CD4-positive, alpha-beta memory T cell (primary cell): ENCODE data around the gene HOXB3. TPM values are rescaled to one million over a fixed set of nuclear protein-coding genes. Genes with fewer than 3 reads are reported as not detected.

Experiments
- CTCF ChIA-PET: fragments of 350-600 bp; sonication (Branson Sonifier 250); formaldehyde crosslinking; loops from one replicate; lab custom pipeline; 2021; ENCODE audit warnings: inconsistent platforms; ENCODE audit not compliant: partially characterized antibody; lab: Charles Lee
- POLR2A ChIA-PET: fragments of 350-600 bp; sonication (Branson Sonifier 250); formaldehyde crosslinking; loops from one replicate; lab custom pipeline; 2021; ENCODE audit not compliant: partially characterized antibody; lab: Charles Lee
- DNase-seq, 5 donors: peaks; one replicate each; pipeline versions ENCODE4 v3.0.0 to v3.0.0-alpha.2; 2020 to 2022; ENCODE audit warnings: mixed read lengths in 1 of 5
- H3K27ac ChIP-seq: one replicate; pipeline ENCODE4 v1.7.0; 2013; ENCODE audit warnings: low read depth, low read length
- H3K27me3 ChIP-seq: 2 replicates; pipeline ENCODE4 v1.7.0; 2013; ENCODE audit warnings: mild to moderate bottlenecking, low read length, moderate library complexity; ENCODE audit not compliant: insufficient read depth
- H3K36me3 ChIP-seq: 2 replicates; pipeline ENCODE4 v1.7.0; 2013; ENCODE audit warnings: mild to moderate bottlenecking, low read length, moderate library complexity; ENCODE audit not compliant: insufficient read depth
- H3K4me1 ChIP-seq: 2 replicates; pipeline ENCODE4 v1.7.0; 2013; ENCODE audit warnings: mild to moderate bottlenecking, low read length, moderate library complexity; ENCODE audit not compliant: insufficient read depth
- H3K4me3 ChIP-seq, 2 donors: one replicate each; pipeline ENCODE4 v1.7.0; 2013; ENCODE audit warnings: low read length in 2 of 2, mild to moderate bottlenecking in 1 of 2
- H3K9me3 ChIP-seq, 2 donors: one replicate each; pipeline ENCODE4 v1.7.0; 2013; ENCODE audit warnings: low read length in 2 of 2, control low read depth in 1 of 2; ENCODE audit not compliant: control insufficient read depth in 1 of 2
- H3K27ac Mint-ChIP-seq, 7 donors: one replicate each; pipeline ENCODE4 v1.8.0; 2020 to 2021; ENCODE audit warnings: mixed read lengths in 7 of 7, mild to moderate bottlenecking in 6 of 7, inconsistent platforms in 3 of 7, moderate library complexity in 3 of 7
- H3K27me3 Mint-ChIP-seq, 2 donors: one replicate each; pipeline ENCODE4 v1.8.0; 2020 to 2021; ENCODE audit warnings: mixed read lengths in 2 of 2
- H3K36me3 Mint-ChIP-seq, 2 donors: one replicate each; pipeline ENCODE4 v1.8.0; 2020 to 2021; ENCODE audit warnings: mixed read lengths in 2 of 2, inconsistent platforms in 1 of 2, mild to moderate bottlenecking in 1 of 2
- H3K4me1 Mint-ChIP-seq, 4 donors: one replicate each; pipeline ENCODE4 v1.8.0; 2020 to 2021; ENCODE audit warnings: mixed read lengths in 4 of 4, mild to moderate bottlenecking in 1 of 4
- H3K4me3 Mint-ChIP-seq, 8 donors: one replicate each; pipeline ENCODE4 v1.8.0; 2020 to 2021; ENCODE audit warnings: mixed read lengths in 8 of 8, mild to moderate bottlenecking in 7 of 8, moderate library complexity in 6 of 8, inconsistent platforms in 3 of 8
- H3K9me3 Mint-ChIP-seq, 8 donors: one replicate each; pipeline ENCODE4 v1.8.0; 2020 to 2021; ENCODE audit warnings: mixed read lengths in 8 of 8, mild to moderate bottlenecking in 5 of 8, inconsistent platforms in 3 of 8, moderate library complexity in 1 of 8
- intact Hi-C: fragments of 100-400 bp; cut with micrococcal nuclease; formaldehyde crosslinking; loops from one replicate; pipeline ENCODE4 v1.15.1; 2023
- polyA plus RNA-seq, 2 donors: library from polyadenylated mRNA; unstranded; fragments of 300-500 nt; fragmentation: Illumina TruSeq; gene quantifications; one replicate each; pipeline ENCODE4 v1.2.3, GENCODE V29; 2021
- total RNA-seq, 2 experiments: library from RNA; stranded (reverse); gene quantifications; one replicate each; pipeline ENCODE4 v1.2.3, GENCODE V29; 2021

HOXB3 gene
- total and polyA plus RNA-seq, 4 experiments from 2014 or later = 0.10 to 14.5 (median 11.2) TPM; not detected in 1

GRCh38 chr17:48578616-48579470 is 11.2 kb downstream of the HOXB3 start:
- Mint-ChIP-seq H3K36me3 (peaks cover 3 to 12% of the 10 kb centered on the region in 2 donors), H3K27ac (peak overlapping the region; percentile 68 to 95 (median 90)), H3K4me1 (peaks cover 18 to 63% (median 42%) of the 10 kb centered on the region in 4 donors), H3K27me3 (peaks cover 30 to 44% of the 10 kb centered on the region in 2 donors), H3K4me3 (peak overlapping the region; percentile 90 to 97 (median 93)), H3K9me3 (no peaks in the 10 kb centered on the region)
- Histone ChIP-seq H3K27ac (peak overlapping the region; percentile 54), H3K36me3 (no peaks in the 10 kb centered on the region), H3K4me3 (peak overlapping the region; percentile 44 to 64), H3K4me1 (peaks cover 52% of the 10 kb centered on the region), H3K9me3 (no peaks in the 10 kb centered on the region), H3K27me3 (peaks cover 14% of the 10 kb centered on the region)
- POLR2A ChIA-PET = interaction anchor here (1.0 to 2.5 kb wide), 6 partner anchors 8 to 86 kb away, joined by 4 to 8 read pairs (median 5); no protein-coding TSS in a partner anchor
- CTCF ChIA-PET = interaction anchor here (0.9 kb wide), 1 partner anchor 87 kb away, joined by 4 read pairs; no protein-coding TSS in a partner anchor
- intact Hi-C loops = loop anchor here (1.0 kb wide), 1 partner anchor 36 kb away; no protein-coding TSS in a partner anchor
- no peak for DNase-seq

- Histone ChIP-seq H3K4me1 (peaks cover 52% of the 10 kb centered on the region), H3K27ac (peak within 1 kb of the TSS; percentile 54), H3K4me3 (peak within 1 kb of the TSS; percentile 44 to 64), H3K27me3 (peaks cover 14% of the 10 kb centered on the region), H3K36me3 (no peaks in the 10 kb centered on the region), H3K9me3 (no peaks in the 10 kb centered on the region)
- peak; percentile 60 to 80 (median 64) for DNase-seq
- Mint-ChIP-seq H3K4me1 (peaks cover 16 to 65% (median 41%) of the 10 kb centered on the region in 4 donors), H3K27me3 (peaks cover 27 to 39% of the 10 kb centered on the region in 2 donors), H3K4me3 (peak within 1 kb of the TSS; percentile 90 to 97 (median 93)), H3K36me3 (peaks cover 3 to 12% of the 10 kb centered on the region in 2 donors), H3K27ac (peak within 1 kb of the TSS; percentile 87 to 95 (median 91)), H3K9me3 (no peaks in the 10 kb centered on the region)
- ChIA-PET POLR2A (interaction anchor here (0.6 to 2.5 kb wide), 9 partner anchors 8 to 86 kb away, joined by 3 to 8 read pairs (median 5); no protein-coding TSS in a partner anchor), CTCF (interaction anchor here (0.6 to 0.9 kb wide), 2 partner anchors 87 to 242 kb away, joined by 3 to 4 read pairs; no protein-coding TSS in a partner anchor)
- intact Hi-C loops = loop anchor here (1.0 kb wide), 1 partner anchor 35 kb away; no protein-coding TSS in a partner anchor
Observed at GRCh38 chr17:48577946-48578615, 12.0 kb downstream of the HOXB3 start, which contains the start of gene HOXB4. Gene HOXB4 (minus strand): TSS chr17:48578350. CDS start chr17:48578319, 31 bp downstream.

GRCh38 chr17:48577330-48577945 is 12.6 kb downstream of the HOXB3 start:
- CTCF ChIA-PET = interaction anchor here (0.6 kb wide), 2 partner anchors 66 to 241 kb away, joined by 3 read pairs; no protein-coding TSS in a partner anchor
- Histone ChIP-seq H3K4me3 (peak overlapping the region; percentile 34 to 64), H3K27ac (no peak overlapping the region), H3K9me3 (no peaks in the 10 kb centered on the region), H3K27me3 (peaks cover 12% of the 10 kb centered on the region), H3K36me3 (no peaks in the 10 kb centered on the region), H3K4me1 (peaks cover 48% of the 10 kb centered on the region)
- POLR2A ChIA-PET = interaction anchor here (0.6 to 2.5 kb wide), 6 partner anchors 9 to 86 kb away, joined by 3 to 8 read pairs (median 6); no protein-coding TSS in a partner anchor
- no peak for DNase-seq
- H3K27ac Mint-ChIP-seq = peak overlapping the region; percentile 37 to 77 (median 66)
- H3K9me3 Mint-ChIP-seq = no peaks in the 10 kb centered on the region
- intact Hi-C loops = no loop called here
- peaks cover 3 to 12% of the 10 kb centered on the region in 2 donors for H3K36me3 Mint-ChIP-seq
- H3K27me3 Mint-ChIP-seq = peaks cover 23 to 33% of the 10 kb centered on the region in 2 donors
- peaks cover 16 to 60% (median 37%) of the 10 kb centered on the region in 4 donors for H3K4me1 Mint-ChIP-seq
- peak overlapping the region; percentile 82 to 91 (median 84) for H3K4me3 Mint-ChIP-seq

- H3K9me3 ChIP-seq = no peaks in the 10 kb centered on the region
- H3K4me3 Mint-ChIP-seq = peak overlapping the region; percentile 82 to 91 (median 84)
- peak overlapping the region in 1 of 7 donors; percentile 66 for H3K27ac Mint-ChIP-seq
- peaks cover 7% of the 10 kb centered on the region for H3K27me3 ChIP-seq
- intact Hi-C loops = no loop called here
- ChIA-PET CTCF (interaction anchor here (0.6 kb wide), 1 partner anchor 65 kb away, joined by 3 read pairs; no protein-coding TSS in a partner anchor), POLR2A (interaction anchor here (1.1 to 1.5 kb wide), 3 partner anchors 30 to 71 kb away, joined by 3 to 7 read pairs (median 5); no protein-coding TSS in a partner anchor)
- peaks cover 18 to 52% (median 34%) of the 10 kb centered on the region in 4 donors for H3K4me1 Mint-ChIP-seq
- no peak overlapping the region for H3K27ac ChIP-seq
- H3K4me3 ChIP-seq = peak overlapping the region; percentile 34 to 64
- DNase-seq = no peak
- H3K36me3 ChIP-seq = no peaks in the 10 kb centered on the region
- peaks cover 43% of the 10 kb centered on the region for H3K4me1 ChIP-seq
- peaks cover 21 to 28% of the 10 kb centered on the region in 2 donors for H3K27me3 Mint-ChIP-seq
- H3K9me3 Mint-ChIP-seq = no peaks in the 10 kb centered on the region
- H3K36me3 Mint-ChIP-seq = peaks cover 5 to 12% of the 10 kb centered on the region in 2 donors
Observed at GRCh38 chr17:48576479-48577309, 13.3 kb downstream of the HOXB3 start.

- peaks cover 35% of the 10 kb centered on the region for H3K4me1 ChIP-seq
- Mint-ChIP-seq H3K4me1 (peaks cover 19 to 44% (median 30%) of the 10 kb centered on the region in 4 donors), H3K9me3 (no peaks in the 10 kb centered on the region), H3K27me3 (peaks cover 16 to 20% of the 10 kb centered on the region in 2 donors), H3K4me3 (peak overlapping the region in 6 of 8 donors; percentile 26 to 51 (median 47)), H3K27ac (no peak overlapping the region), H3K36me3 (peaks cover 7 to 12% of the 10 kb centered on the region in 2 donors)
- intact Hi-C loops = no loop called here
- no peak overlapping the region for H3K4me3 ChIP-seq
- H3K27ac ChIP-seq = no peak overlapping the region
- POLR2A ChIA-PET = interaction anchor here (1.1 kb wide), 1 partner anchor 29 kb away, joined by 3 read pairs; no protein-coding TSS in a partner anchor
- no peaks in the 10 kb centered on the region for H3K36me3 ChIP-seq
- DNase-seq = no peak
- no peaks in the 10 kb centered on the region for H3K9me3 ChIP-seq
- no peaks in the 10 kb centered on the region for H3K27me3 ChIP-seq
- CTCF ChIA-PET = no interaction called here
Observed at GRCh38 chr17:48575673-48576478, 14.2 kb downstream of the HOXB3 start.
